Measurements from ENCODE around the gene CEP112.

Gene CEP112

DNA sequence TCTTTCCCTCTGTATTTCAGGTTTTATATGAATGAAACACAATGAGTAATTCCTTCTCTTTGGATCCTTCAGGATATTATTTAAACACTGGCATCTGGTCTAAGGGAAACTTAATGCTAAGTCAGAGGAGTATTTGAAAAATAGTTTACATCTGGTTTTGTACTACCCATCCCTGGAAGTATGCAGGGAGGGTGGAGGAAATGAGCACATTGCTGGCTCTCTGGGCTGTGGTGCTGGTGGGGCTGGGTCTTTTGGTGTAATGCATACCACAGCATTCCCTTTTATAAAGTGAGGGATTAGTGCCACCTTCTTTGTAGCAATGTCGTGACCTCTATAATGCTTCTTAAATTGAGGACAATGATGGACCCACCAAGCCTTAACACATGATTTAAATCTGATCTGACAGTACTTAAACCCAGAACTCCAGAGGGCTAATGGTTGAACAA is 525.0 kb downstream of the CEP112 start:
- FAIRE-seq (no peak), DNase-seq (ENCODE audit: insufficient read length, low spot score) (no peak)
- TF ChIP-seq TAF1 (IDR thresholded peaks at IDR 0.05; ENCODE audit: low read depth, low read length) (no peak), POLR2AphosphoS5 (IDR thresholded peaks at IDR 0.05; ENCODE audit: low read depth, low read length) (no peak), SPI1 (IDR thresholded peaks at IDR 0.05; ENCODE audit: low read depth, low read length) (no peak), POLR2A (IDR thresholded peaks at IDR 0.05; ENCODE audit: low read depth, low read length) (no peak), PAX5 (IDR thresholded peaks at IDR 0.05; ENCODE audit: insufficient read depth, low read length, severe bottlenecking) (no peak), POU2F2 (IDR thresholded peaks at IDR 0.05; ENCODE audit: low read depth, low read length) (no peak)

DNA sequence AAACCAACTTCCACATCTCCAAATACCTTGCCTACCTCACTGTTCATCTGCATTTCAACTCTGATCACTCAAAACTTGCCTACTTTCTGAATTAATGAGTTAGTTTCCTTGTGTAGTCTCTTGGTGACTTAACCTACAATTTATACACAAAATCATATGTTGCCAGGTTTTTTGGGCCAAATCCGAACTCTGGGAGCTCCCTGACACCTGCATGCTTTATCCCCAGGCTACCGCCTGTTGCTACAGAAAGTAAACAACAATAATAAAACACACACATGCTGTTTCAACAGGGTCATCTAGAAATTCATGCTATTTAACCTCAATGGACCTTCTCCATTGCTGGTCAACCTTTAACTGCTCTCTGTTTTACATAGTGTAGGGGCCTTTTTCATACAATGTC is 526.0 kb downstream of the CEP112 start:
- DNase-seq (ENCODE audit: insufficient read length, low spot score) (no peak), FAIRE-seq (no peak)
- no peak for TF ChIP-seq POLR2A (IDR thresholded peaks at IDR 0.05; ENCODE audit: low read depth, low read length)
- no peak for TF ChIP-seq POLR2AphosphoS5 (IDR thresholded peaks at IDR 0.05; ENCODE audit: low read depth, low read length)
- no peak for TF ChIP-seq POU2F2 (IDR thresholded peaks at IDR 0.05; ENCODE audit: low read depth, low read length)
- TF ChIP-seq TAF1 (IDR thresholded peaks at IDR 0.05; ENCODE audit: low read depth, low read length): no peak
- no peak for TF ChIP-seq SPI1 (IDR thresholded peaks at IDR 0.05; ENCODE audit: low read depth, low read length)
- TF ChIP-seq PAX5 (IDR thresholded peaks at IDR 0.05; ENCODE audit: insufficient read depth, low read length, severe bottlenecking): no peak

DNA sequence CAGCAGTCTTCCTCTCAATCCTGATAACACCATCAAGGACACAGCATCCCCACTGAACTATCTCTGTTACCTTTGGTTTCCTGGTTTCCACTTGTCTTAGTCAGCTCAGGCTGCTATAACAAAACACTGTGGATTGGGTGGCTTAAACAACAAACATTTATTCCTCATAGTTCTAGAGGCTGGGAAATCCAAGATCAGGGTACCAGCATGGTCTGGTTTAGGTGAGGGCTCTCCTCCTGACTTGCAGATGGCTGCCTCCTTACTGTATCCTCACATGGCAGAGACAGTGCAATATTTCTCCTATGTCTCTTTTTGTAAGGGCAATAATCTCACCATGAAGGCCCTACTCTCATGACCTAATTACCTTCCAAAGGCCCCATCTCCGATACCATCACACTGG is 527.2 kb downstream of the CEP112 start:
- TF ChIP-seq SPI1 (IDR thresholded peaks at IDR 0.05; ENCODE audit: low read depth, low read length) (no peak), TAF1 (IDR thresholded peaks at IDR 0.05; ENCODE audit: low read depth, low read length) (no peak), PAX5 (IDR thresholded peaks at IDR 0.05; ENCODE audit: insufficient read depth, low read length, severe bottlenecking) (no peak), POLR2AphosphoS5 (IDR thresholded peaks at IDR 0.05; ENCODE audit: low read depth, low read length) (no peak), POU2F2 (IDR thresholded peaks at IDR 0.05; ENCODE audit: low read depth, low read length) (no peak), POLR2A (IDR thresholded peaks at IDR 0.05; ENCODE audit: low read depth, low read length) (no peak)
- DNase-seq (ENCODE audit: insufficient read length, low spot score) (no peak), FAIRE-seq (no peak)

DNA sequence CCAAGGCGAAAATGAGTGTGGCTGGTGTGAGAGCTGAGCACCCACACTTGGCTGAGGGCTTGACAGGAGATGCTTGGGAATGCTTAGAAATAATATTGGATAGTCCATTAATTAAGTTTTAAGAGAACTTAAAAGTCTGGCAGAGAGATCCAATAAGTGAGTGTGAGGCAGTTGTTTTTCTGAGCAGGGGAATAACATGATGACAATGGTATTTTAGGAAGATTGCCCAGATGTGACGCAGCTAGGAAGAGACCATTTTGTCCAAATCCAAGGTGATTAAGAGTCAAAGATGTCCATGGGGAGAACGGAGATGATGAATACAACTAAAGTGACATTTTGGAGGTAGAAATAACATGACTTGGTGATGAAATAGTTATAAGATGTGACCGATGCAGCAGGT is 527.7 kb downstream of the CEP112 start:
- DNase-seq (ENCODE audit: insufficient read length, low spot score) (no peak), FAIRE-seq (no peak)
- TF ChIP-seq POLR2AphosphoS5 (IDR thresholded peaks at IDR 0.05; ENCODE audit: low read depth, low read length) (no peak), POU2F2 (IDR thresholded peaks at IDR 0.05; ENCODE audit: low read depth, low read length) (no peak), POLR2A (IDR thresholded peaks at IDR 0.05; ENCODE audit: low read depth, low read length) (no peak)

DNA sequence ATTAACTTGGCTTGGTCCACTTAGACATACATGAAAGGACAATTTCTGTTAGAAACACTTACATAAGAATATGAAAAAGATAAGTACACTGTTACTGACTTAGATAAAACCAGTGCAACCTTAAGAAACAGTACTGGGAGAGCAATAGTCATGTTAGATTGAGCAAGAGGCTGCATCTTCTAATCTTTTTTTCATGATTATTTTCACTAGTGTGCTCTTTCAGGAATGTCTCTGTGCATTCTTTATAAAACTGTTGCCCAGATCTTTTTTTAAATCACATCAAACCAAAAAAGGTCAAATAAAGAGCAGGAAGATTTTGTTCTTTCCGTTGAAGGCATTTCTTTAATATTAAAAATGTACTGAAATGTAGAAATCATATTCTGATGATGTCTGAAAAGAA is 529.7 kb downstream of the CEP112 start:
- FAIRE-seq (no peak), DNase-seq (ENCODE audit: insufficient read length, low spot score) (no peak)
- TF ChIP-seq TAF1 (IDR thresholded peaks at IDR 0.05; ENCODE audit: low read depth, low read length) (no peak), SPI1 (IDR thresholded peaks at IDR 0.05; ENCODE audit: low read depth, low read length) (no peak), PAX5 (IDR thresholded peaks at IDR 0.05; ENCODE audit: insufficient read depth, low read length, severe bottlenecking) (no peak), POLR2A (IDR thresholded peaks at IDR 0.05; ENCODE audit: low read depth, low read length) (no peak), POLR2AphosphoS5 (IDR thresholded peaks at IDR 0.05; ENCODE audit: low read depth, low read length) (no peak), POU2F2 (IDR thresholded peaks at IDR 0.05; ENCODE audit: low read depth, low read length) (no peak)

DNA sequence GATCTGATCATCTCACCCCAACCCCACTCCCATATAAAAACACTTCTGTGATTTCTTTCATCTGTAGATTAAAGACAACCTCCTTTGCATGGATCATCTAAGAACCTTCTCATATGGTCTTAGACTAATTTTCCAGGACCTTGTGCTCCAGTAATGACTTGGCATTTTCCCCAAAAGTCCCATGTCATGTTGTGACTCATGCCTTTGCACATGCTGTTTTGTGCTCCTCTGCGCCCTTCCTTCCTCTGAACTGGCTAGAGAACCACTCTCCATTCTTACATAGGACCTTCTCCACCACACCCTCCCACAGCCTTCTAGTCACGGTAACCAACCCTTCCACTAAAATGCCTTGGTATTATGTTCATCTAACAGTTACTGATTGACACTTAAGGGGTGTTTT is 531.0 kb downstream of the CEP112 start:
- no peak for TF ChIP-seq POLR2AphosphoS5 (IDR thresholded peaks at IDR 0.05; ENCODE audit: low read depth, low read length)
- TF ChIP-seq PAX5 (IDR thresholded peaks at IDR 0.05; ENCODE audit: insufficient read depth, low read length, severe bottlenecking): no peak
- TF ChIP-seq TAF1 (IDR thresholded peaks at IDR 0.05; ENCODE audit: low read depth, low read length): no peak
- no peak for TF ChIP-seq POU2F2 (IDR thresholded peaks at IDR 0.05; ENCODE audit: low read depth, low read length)
- TF ChIP-seq SPI1 (IDR thresholded peaks at IDR 0.05; ENCODE audit: low read depth, low read length): no peak
- no peak for TF ChIP-seq POLR2A (IDR thresholded peaks at IDR 0.05; ENCODE audit: low read depth, low read length)
- no peak for FAIRE-seq
- DNase-seq (ENCODE audit: insufficient read length, low spot score): no peak

DNA sequence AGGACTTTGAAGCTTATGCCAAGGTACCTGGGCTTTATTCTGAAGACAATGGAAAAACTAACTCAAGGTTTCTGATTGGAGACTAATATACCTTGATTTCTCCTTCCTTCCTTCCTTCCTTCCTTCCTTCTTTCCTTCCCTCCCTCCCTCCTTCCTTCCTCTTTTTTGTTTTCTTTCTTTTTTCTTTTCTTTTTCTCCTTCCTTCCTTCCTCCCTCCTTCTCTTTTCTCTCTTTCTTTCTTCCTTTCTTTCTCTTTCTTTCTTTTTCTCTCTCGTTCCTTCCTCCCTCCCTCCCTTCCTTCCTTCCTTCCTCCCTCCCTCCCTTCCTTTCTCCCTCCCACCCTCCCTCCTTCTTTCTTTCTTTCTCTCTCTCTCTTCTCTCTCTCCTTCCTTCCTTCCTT is 531.9 kb downstream of the CEP112 start:
- TF ChIP-seq PAX5 (IDR thresholded peaks at IDR 0.05; ENCODE audit: insufficient read depth, low read length, severe bottlenecking) (no peak), SPI1 (IDR thresholded peaks at IDR 0.05; ENCODE audit: low read depth, low read length) (no peak), POLR2A (IDR thresholded peaks at IDR 0.05; ENCODE audit: low read depth, low read length) (no peak)
- FAIRE-seq (no peak), DNase-seq (ENCODE audit: insufficient read length, low spot score) (no peak)

DNA sequence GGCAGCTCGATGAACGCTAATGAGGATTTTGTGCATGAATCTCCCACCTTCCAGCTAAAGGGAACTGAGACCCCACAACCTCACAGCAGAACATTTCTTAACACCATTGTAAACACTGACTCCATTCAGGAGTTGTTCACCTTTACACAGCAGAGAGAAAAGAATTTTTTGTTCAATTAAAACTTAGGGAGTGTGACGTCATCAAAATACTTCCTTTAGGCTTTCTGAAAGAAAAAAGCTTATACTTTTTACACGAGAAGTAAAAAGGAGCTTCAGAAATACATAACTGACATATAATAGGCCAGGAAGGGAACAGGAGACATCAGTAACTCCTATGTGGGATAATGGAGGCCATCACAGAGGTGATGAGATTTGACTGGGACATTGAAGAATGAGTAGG is 532.4 kb downstream of the CEP112 start:
- FAIRE-seq (no peak), DNase-seq (ENCODE audit: insufficient read length, low spot score) (no peak)
- TF ChIP-seq POU2F2 (IDR thresholded peaks at IDR 0.05; ENCODE audit: low read depth, low read length) (no peak), POLR2AphosphoS5 (IDR thresholded peaks at IDR 0.05; ENCODE audit: low read depth, low read length) (no peak), SPI1 (IDR thresholded peaks at IDR 0.05; ENCODE audit: low read depth, low read length) (no peak), POLR2A (IDR thresholded peaks at IDR 0.05; ENCODE audit: low read depth, low read length) (no peak), PAX5 (IDR thresholded peaks at IDR 0.05; ENCODE audit: insufficient read depth, low read length, severe bottlenecking) (no peak)

DNA sequence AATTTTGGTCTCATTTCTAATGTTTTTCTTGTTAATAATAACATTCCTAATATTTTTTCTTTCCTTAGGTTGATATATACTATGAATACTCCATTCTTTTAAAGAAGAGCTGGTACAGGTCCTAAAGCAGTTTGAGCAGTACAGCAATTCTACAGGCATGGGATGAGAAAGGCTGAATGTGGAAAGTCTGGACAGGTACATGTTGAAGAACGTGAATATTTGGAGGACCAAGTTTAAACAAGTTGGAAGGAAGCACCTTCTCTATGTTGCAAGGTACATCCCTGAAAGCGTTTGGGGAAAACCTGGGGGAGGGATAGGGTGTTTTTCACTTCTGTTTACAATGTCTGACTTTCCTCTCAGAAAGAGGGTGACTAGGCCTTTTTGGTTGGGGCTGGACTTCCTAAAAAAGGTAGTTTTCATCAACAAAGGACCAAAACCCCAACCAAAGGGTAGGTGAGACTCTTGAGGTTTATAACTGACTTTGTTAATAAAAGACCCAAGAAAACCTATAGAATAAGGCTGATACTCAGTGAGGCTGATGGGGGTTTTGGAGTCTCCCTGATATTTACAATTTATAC is 534.6 kb downstream of the CEP112 start:
- no peak for FAIRE-seq
- no peak for DNase-seq (ENCODE audit: insufficient read length, low spot score)
- TF ChIP-seq PAX5 (IDR thresholded peaks at IDR 0.05; ENCODE audit: insufficient read depth, low read length, severe bottlenecking) (no peak), SPI1 (IDR thresholded peaks at IDR 0.05; ENCODE audit: low read depth, low read length) (peak; percentile 32; the same call in 1 of the 2 replicates)

DNA sequence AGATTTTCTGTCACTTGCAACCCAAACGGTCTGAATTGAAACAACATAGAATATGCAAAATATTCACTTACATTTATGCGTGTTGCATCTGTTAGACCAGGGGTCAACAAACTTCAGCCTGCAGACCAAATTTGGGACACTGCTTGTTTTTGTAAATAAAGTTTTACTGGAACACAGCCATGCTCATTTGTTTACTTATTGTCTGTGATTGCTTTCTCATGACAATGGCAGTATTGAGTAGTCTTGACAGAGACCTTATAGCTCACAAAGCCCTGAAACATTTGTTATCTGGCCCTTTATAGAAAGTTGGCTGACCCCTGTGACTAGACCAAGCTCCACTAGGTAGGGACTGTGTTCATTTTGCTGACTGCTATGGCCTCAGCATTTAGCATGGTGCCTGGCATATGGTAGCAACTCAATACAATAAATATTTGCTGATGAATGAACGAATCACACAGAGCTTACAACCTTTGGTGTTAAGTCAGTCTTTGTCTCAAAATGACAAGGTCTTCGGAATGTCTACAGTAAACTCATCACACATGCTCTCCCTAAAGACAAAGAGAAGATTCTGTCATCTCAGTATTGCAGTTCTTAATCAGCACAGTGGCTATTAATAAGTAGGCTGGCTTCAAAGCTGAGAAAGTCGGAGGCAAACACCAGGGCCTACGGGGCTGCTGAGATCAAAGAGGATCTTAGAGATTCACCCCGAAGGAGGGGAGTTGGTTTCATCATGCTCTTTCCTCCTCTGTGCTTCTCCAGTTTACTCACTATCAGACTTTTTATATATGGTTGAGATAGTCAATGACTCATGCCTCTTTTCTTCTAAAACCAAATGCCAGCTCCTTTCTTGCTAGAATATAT is 535.3 kb downstream of the CEP112 start:
- FAIRE-seq: no peak

More for the DNA sequence above, 535.3 kb downstream of the CEP112 start:
- DNase-seq (ENCODE audit: insufficient read length, low spot score): no peak
- no peak for TF ChIP-seq POU2F2 (IDR thresholded peaks at IDR 0.05; ENCODE audit: low read depth, low read length)
- TF ChIP-seq POLR2AphosphoS5 (IDR thresholded peaks at IDR 0.05; ENCODE audit: low read depth, low read length): no peak
- TF ChIP-seq SPI1 (IDR thresholded peaks at IDR 0.05; ENCODE audit: low read depth, low read length): no peak
- no peak for TF ChIP-seq POLR2A (IDR thresholded peaks at IDR 0.05; ENCODE audit: low read depth, low read length)
- TF ChIP-seq PAX5 (IDR thresholded peaks at IDR 0.05; ENCODE audit: insufficient read depth, low read length, severe bottlenecking): no peak
- TF ChIP-seq TAF1 (IDR thresholded peaks at IDR 0.05; ENCODE audit: low read depth, low read length): no peak

Data from GM12891 (cell line).